ENCODE measurements around the gene STXBP5L. TPM values are rescaled to one million over a fixed set of nuclear protein-coding genes. Genes with fewer than 3 reads are reported as not detected.
A peak's percentile ranks its signal among the peaks of the same experiment; 100 is the strongest.

The STXBP5L gene
- total and polyA plus RNA-seq, 2 donors from 2014 or later: not detected

DNA sequence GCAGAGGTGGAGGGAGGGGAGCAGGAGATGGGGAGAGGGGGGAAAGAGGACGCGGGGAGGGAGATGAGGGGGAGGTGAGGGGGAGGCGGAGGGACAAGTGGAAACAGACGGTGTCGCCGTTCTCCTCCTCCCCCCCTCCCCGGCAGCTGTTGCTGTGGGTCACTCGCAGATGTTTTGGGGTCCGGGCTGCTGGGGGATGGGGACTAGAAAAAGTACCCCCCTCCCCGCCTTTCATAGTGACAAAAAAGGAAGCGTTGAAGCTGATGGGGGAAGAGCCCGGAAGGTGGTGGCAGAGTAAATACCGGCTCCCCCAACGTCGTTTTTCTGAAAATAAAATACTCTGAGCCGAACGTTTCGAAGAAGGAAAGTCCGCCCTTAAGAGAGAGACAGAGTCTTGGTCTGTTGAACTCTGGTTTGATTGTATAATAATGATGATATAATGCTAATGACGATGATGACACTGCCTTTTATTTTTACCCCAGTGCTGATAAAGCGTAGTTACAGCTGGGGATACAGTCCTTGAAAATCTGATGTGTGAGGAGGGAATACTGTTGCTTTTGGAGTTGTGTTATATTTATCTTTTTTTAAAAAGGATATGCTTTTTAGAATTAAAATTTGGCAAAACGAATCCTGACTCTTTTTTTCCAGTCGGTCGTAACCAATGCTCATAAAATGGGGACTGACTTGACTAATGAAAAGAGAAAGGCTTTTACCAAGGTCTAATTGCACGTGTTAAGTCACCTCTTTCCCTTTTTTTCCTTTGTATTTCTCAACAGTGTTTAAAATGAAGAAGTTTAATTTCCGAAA, 993 bp downstream of the STXBP5L start:
- H3K27me3 ChIP-seq (ENCODE audit: control insufficient read depth, insufficient read depth, low read length): peaks cover 8% of the 10 kb centered on the region

DNA sequence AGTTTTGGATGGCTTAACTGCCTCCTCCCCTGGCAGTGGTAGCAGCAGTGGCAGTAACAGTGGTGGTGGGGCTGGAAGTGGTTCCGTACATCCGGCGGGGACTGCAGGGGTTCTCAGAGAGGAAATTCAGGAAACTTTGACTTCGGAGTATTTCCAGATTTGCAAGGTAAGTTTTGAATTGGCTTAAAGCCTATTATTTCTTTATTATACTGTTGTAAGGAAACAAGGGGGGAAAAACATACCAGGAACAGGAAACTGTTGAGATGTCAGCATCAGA, 1.5 kb downstream of the STXBP5L start:
- H3K9me3 ChIP-seq (ENCODE audit: control insufficient read depth in 2 of 3, insufficient read depth in 1 of 3, low read length in 3 of 3): no peaks in the 10 kb centered on the region
- no peak for FAIRE-seq
- H3K9ac ChIP-seq (ENCODE audit: low read length in 3 of 3): no peak overlapping the region
- peak in 2 of 5 donors; percentile 8 to 19 for DNase-seq
- H3K27me3 ChIP-seq (ENCODE audit: control insufficient read depth, insufficient read depth, low read length): peaks cover 8% of the 10 kb centered on the region
- no peak for TF ChIP-seq CTCF (IDR thresholded peaks at IDR 0.05; ENCODE audit: borderline replicate concordance, extremely low read depth, insufficient read depth)
- H3K36me3 ChIP-seq (ENCODE audit: control insufficient read depth in 2 of 3, insufficient read depth in 3 of 3, low read length in 3 of 3): no peaks in the 10 kb centered on the region
- no peaks in the 10 kb centered on the region for H3K4me1 ChIP-seq (ENCODE audit: control insufficient read depth in 2 of 3, insufficient read depth in 2 of 3, low read depth in 1 of 3, low read length in 3 of 3)
- H3K4me3 ChIP-seq (ENCODE audit: low read length in 3 of 3): no peak overlapping the region
- intact Hi-C loops (cut with DNase I): no loop called here
- no peak overlapping the region for H3K27ac ChIP-seq (ENCODE audit: low read depth in 2 of 2, low read length in 2 of 2)

More for the DNA sequence above, 993 bp downstream of the STXBP5L start:
- Histone ChIP-seq H3K36me3 (ENCODE audit: control insufficient read depth in 2 of 3, insufficient read depth in 3 of 3, low read length in 3 of 3) (no peaks in the 10 kb centered on the region), H3K27ac (ENCODE audit: low read depth in 2 of 2, low read length in 2 of 2) (no peak overlapping the region), H3K9ac (ENCODE audit: low read length in 3 of 3) (no peak overlapping the region), H3K9me3 (ENCODE audit: control insufficient read depth in 2 of 3, insufficient read depth in 1 of 3, low read length in 3 of 3) (no peaks in the 10 kb centered on the region), H3K4me1 (ENCODE audit: control insufficient read depth in 2 of 3, insufficient read depth in 2 of 3, low read depth in 1 of 3, low read length in 3 of 3) (no peaks in the 10 kb centered on the region), H3K4me3 (ENCODE audit: low read length in 3 of 3) (peak overlapping the region in 2 of 3 donors; percentile 12 to 43)
- no peak for TF ChIP-seq CTCF (IDR thresholded peaks at IDR 0.05; ENCODE audit: borderline replicate concordance, extremely low read depth, insufficient read depth)
- intact Hi-C loops (cut with DNase I): no loop called here
- FAIRE-seq (no peak), DNase-seq (peak in 3 of 5 donors; percentile 13 to 77 (median 66))

DNA sequence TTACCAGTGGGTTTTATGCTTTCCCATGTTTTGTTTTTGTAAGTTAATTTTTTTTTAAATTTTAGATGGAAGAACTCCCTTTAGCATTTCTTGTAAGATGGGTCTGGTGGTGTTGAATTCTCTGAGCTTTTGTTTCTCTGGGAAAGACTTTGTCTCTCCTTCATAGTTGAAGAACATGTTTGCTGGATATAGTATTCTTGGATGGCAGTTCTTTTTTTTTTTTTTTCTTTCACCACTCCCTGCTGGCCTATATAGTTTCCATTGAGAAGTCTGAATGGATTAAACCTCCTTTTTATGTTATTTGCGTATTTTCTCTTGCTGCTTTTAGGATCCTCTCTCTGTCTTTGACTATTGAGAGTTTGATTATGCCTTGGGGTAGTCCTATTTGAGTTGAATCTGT, 18.1 kb downstream of the STXBP5L start:
- no peak overlapping the region for H3K4me3 ChIP-seq (ENCODE audit: low read length in 3 of 3)
- no peaks in the 10 kb centered on the region for H3K27me3 ChIP-seq (ENCODE audit: control insufficient read depth, insufficient read depth, low read length)
- H3K9ac ChIP-seq (ENCODE audit: low read length in 3 of 3): no peak overlapping the region
- no peak for DNase-seq
- H3K27ac ChIP-seq (ENCODE audit: low read depth in 2 of 2, low read length in 2 of 2): no peak overlapping the region
- TF ChIP-seq CTCF (IDR thresholded peaks at IDR 0.05; ENCODE audit: borderline replicate concordance, extremely low read depth, insufficient read depth): no peak
- no peaks in the 10 kb centered on the region for H3K36me3 ChIP-seq (ENCODE audit: control insufficient read depth in 2 of 3, insufficient read depth in 3 of 3, low read length in 3 of 3)
- FAIRE-seq: no peak
- peaks cover 0 to 7% (median 0%) of the 10 kb centered on the region in 3 donors for H3K9me3 ChIP-seq (ENCODE audit: control insufficient read depth in 2 of 3, insufficient read depth in 1 of 3, low read length in 3 of 3)
- no peaks in the 10 kb centered on the region for H3K4me1 ChIP-seq (ENCODE audit: control insufficient read depth in 2 of 3, insufficient read depth in 2 of 3, low read depth in 1 of 3, low read length in 3 of 3)
- intact Hi-C loops (cut with DNase I): no loop called here
